ENCODE results near the gene NTSR1.
"Not testable (repeated sequence)": the region's sequence is repeated elsewhere in the genome, so short reads cannot be mapped to it uniquely, and the experiment has no call there.

Gene NTSR1

DNA sequence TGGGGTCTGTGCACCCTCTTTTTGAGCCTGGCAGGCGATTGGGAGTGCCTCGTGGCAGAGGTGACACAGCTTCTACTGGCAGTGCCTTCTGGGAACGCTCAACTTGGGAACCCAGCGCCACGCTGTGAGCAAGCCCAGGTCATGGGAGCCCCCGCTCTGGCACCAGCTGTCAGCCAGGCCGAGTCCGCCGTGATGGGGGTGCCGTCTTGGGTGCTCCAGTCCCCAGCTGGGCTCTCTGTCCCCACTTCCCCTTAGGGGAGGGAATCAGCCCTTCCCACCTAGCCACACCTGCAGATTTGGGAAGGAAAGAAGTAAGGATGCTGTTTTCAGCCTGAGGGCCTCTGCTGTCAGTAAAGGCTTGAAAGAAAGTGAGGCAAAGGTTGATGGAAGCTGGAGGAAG lies 31.0 kb upstream of the NTSR1 start:
- H3K9ac ChIP-seq (ENCODE audit: low read length): no peak overlapping the region
- H3K36me3 ChIP-seq (ENCODE audit: control insufficient read depth, insufficient read depth, low read length): no peaks in the 10 kb centered on the region
- H3K4me1 ChIP-seq (ENCODE audit: control insufficient read depth, insufficient read depth, low read length): no peaks in the 10 kb centered on the region
- peaks cover 9% of the 10 kb centered on the region for H3K27me3 ChIP-seq (ENCODE audit: control insufficient read depth, insufficient read depth, low read length)
- H3K9me3 ChIP-seq (ENCODE audit: control insufficient read depth, low read length): no peaks in the 10 kb centered on the region
- no peak overlapping the region for H3K4me3 ChIP-seq (ENCODE audit: low read length)

DNA sequence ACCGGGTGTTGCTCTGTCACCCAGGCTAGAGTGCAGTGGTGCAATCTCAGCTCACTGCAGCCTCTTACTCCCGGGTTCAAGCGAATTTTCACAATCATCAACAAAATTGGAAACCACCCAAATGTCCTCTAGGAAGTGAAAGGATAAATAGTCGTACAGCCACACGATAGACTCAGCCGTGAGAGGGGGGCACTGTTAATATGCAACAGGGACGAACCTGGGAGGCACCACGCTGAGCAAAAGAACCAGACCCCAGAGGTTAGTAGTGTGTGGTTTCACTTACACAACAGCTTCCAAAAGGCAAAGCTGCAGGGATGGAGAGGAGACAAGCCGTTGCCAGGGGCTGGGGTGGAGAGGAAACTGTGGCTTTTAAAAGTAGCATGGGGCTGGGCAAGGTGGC lies 30.1 kb upstream of the NTSR1 start:
- Histone ChIP-seq H3K27me3 (ENCODE audit: control insufficient read depth, insufficient read depth, low read length) (peaks cover 7% of the 10 kb centered on the region), H3K4me1 (ENCODE audit: control insufficient read depth, insufficient read depth, low read length) (no peaks in the 10 kb centered on the region), H3K36me3 (ENCODE audit: control insufficient read depth, insufficient read depth, low read length) (no peaks in the 10 kb centered on the region)

DNA sequence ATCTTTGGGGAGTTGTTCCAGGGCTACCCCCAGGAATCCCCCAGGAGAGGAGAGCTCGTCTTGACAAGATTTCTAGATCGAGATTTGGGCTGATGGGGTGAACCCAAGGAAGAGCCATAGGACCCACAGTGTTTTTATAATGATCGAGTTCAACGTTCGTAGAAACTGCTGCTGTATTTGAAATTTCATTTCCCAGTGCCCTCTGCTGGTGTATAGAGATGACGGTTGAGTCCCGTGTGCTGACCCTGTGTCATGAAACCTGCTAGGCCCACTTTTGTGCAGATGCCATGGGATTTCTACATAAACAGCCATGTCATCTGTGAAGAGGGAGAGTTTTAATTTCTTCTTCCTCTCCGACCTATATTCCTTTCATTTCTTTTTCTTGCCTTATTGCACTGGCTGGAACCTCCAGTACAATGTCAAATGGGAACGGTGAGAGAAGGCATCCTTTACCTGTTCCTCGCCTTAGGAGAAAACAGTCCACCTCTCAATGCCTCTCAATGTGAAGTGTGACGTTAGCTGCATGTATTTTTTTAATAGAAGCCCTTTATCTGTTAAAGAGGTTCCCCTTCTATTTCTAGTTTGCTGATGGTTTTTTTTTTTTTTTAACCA lies 28.6 kb upstream of the NTSR1 start:
- Histone ChIP-seq H3K9ac (ENCODE audit: low read length) (no peak overlapping the region), H3K36me3 (ENCODE audit: control insufficient read depth, insufficient read depth, low read length) (no peaks in the 10 kb centered on the region), H3K27me3 (ENCODE audit: control insufficient read depth, insufficient read depth, low read length) (peaks cover 5% of the 10 kb centered on the region), H3K4me3 (ENCODE audit: low read length) (no peak overlapping the region), H3K9me3 (ENCODE audit: control insufficient read depth, low read length) (no peaks in the 10 kb centered on the region), H3K4me1 (ENCODE audit: control insufficient read depth, insufficient read depth, low read length) (no peaks in the 10 kb centered on the region)

More for the DNA sequence above, 30.1 kb upstream of the NTSR1 start:
- Histone ChIP-seq H3K4me3 (ENCODE audit: low read length) (no peak overlapping the region), H3K9ac (ENCODE audit: low read length) (no peak overlapping the region), H3K9me3 (ENCODE audit: control insufficient read depth, low read length) (no peaks in the 10 kb centered on the region)

GRCh38 chr20:62682912-62683517 lies 25.6 kb upstream of the NTSR1 start:
- H3K27me3 ChIP-seq (ENCODE audit: control insufficient read depth, insufficient read depth, low read length): peaks cover 16% of the 10 kb centered on the region
- no peaks in the 10 kb centered on the region for H3K36me3 ChIP-seq (ENCODE audit: control insufficient read depth, insufficient read depth, low read length)
- no peak overlapping the region for H3K9ac ChIP-seq (ENCODE audit: low read length)
- H3K4me1 ChIP-seq (ENCODE audit: control insufficient read depth, insufficient read depth, low read length): peaks cover 6% of the 10 kb centered on the region
- H3K4me3 ChIP-seq (ENCODE audit: low read length): no peak overlapping the region
- no peaks in the 10 kb centered on the region for H3K9me3 ChIP-seq (ENCODE audit: control insufficient read depth, low read length)

- H3K4me1 ChIP-seq (ENCODE audit: control insufficient read depth, insufficient read depth, low read length); H3K4me3 ChIP-seq (ENCODE audit: low read length); H3K9ac ChIP-seq (ENCODE audit: low read length); H3K36me3 ChIP-seq (ENCODE audit: control insufficient read depth, insufficient read depth, low read length); H3K9me3 ChIP-seq (ENCODE audit: control insufficient read depth, low read length): not testable (repeated sequence)
- peaks cover 20% of the 10 kb centered on the region for H3K27me3 ChIP-seq (ENCODE audit: control insufficient read depth, insufficient read depth, low read length)
Measured at GRCh38 chr20:62683660-62684322, 24.8 kb upstream of the NTSR1 start.

GRCh38 chr20:62684981-62685380 lies 23.7 kb upstream of the NTSR1 start:
- no peak overlapping the region for H3K9ac ChIP-seq (ENCODE audit: low read length)
- no peak overlapping the region for H3K4me3 ChIP-seq (ENCODE audit: low read length)
- no peaks in the 10 kb centered on the region for H3K36me3 ChIP-seq (ENCODE audit: control insufficient read depth, insufficient read depth, low read length)
- H3K27me3 ChIP-seq (ENCODE audit: control insufficient read depth, insufficient read depth, low read length): peaks cover 22% of the 10 kb centered on the region
- H3K4me1 ChIP-seq (ENCODE audit: control insufficient read depth, insufficient read depth, low read length): peaks cover 6% of the 10 kb centered on the region
- no peaks in the 10 kb centered on the region for H3K9me3 ChIP-seq (ENCODE audit: control insufficient read depth, low read length)

DNA sequence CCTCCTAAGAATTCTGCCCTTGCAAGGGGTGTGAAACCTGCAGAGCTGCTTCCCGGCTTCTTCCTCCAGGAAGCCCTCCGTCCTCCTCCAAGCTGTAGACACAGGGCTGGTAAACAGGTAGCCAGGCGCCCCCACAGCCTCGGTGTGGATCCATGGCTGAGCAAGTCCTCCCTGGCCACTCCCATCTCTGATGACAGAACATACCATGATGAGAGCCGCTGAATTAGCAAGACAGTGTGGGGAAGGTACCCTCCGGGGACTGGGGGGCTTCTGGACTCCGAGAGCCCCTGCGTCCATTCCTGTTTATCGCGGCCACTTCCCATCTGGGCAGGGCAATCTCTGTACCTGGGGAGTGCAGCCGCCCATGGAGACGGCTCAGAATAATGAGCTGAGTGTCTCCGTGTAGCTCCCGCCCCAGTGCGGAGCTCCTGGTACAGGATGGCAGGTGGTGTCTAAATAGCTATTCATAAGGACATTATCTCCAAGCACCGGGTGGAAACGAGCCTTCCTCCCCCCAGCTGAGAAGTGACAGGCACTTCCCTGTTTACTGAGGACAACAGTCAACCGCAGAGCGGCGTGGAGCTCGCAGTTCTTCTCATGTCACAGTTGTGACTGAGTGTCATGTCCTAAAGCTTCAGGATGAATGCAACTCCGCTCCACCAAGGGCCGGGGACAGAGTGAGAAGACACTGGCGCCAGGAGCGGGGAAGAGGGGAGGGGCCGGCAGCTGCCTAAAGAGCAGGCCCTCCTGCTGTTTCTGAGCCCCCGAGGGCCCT lies 22.7 kb upstream of the NTSR1 start:
- no peak overlapping the region for H3K9ac ChIP-seq (ENCODE audit: low read length)
- no peaks in the 10 kb centered on the region for H3K36me3 ChIP-seq (ENCODE audit: control insufficient read depth, insufficient read depth, low read length)
- H3K27me3 ChIP-seq (ENCODE audit: control insufficient read depth, insufficient read depth, low read length): peaks cover 22% of the 10 kb centered on the region
- H3K4me1 ChIP-seq (ENCODE audit: control insufficient read depth, insufficient read depth, low read length): peaks cover 6% of the 10 kb centered on the region
- no peaks in the 10 kb centered on the region for H3K9me3 ChIP-seq (ENCODE audit: control insufficient read depth, low read length)
- H3K4me3 ChIP-seq (ENCODE audit: low read length): no peak overlapping the region

DNA sequence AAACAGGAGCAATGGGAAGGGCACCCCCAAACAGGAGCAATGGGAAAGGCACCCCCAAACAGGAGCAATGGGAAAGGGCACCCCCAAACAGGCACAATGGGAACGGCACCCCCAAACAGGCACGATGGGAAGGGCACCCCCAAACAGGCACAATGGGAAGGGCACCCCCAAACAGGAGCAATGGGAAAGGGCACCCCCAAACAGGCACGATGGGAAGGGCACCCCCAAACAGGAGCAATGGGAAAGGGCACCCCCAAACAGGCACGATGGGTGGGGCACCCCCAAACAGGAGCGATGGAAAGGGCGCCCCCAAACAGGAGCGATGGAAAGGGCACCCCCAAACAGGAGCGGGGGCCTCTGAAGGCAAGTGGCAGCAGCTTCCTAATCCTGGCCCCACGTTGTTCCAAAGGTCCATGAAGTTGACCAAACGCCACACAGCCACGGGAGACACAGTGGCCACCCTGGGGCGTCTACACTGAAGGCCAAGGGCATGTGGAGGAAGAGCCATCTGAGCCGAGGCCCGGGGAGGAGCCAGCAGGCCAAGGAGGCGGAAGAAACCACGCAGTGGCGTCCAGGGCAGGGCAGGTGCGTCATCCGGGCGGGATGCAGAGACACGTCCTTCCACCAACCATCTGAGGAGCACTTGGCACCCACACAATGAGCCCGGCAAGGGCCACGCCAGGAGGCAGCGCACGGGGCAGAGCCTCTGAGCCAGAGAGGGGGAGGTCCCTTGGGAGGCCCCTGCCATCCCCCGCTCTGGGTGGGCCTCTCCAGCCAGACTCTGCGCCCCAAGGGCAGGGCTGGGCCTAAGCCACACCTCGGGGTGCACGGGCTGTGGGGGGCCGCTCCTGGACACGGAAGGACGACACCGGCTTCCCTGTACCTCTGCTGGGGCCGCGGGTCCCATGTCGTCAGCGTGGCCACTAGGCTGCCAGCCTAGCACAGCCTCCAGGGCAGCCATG lies 21.5 kb upstream of the NTSR1 start:
- no peak overlapping the region for H3K4me3 ChIP-seq (ENCODE audit: low read length)
- H3K36me3 ChIP-seq (ENCODE audit: control insufficient read depth, insufficient read depth, low read length): no peaks in the 10 kb centered on the region
- no peak overlapping the region for H3K9ac ChIP-seq (ENCODE audit: low read length)
- peaks cover 22% of the 10 kb centered on the region for H3K27me3 ChIP-seq (ENCODE audit: control insufficient read depth, insufficient read depth, low read length)
- H3K9me3 ChIP-seq (ENCODE audit: control insufficient read depth, low read length): no peaks in the 10 kb centered on the region
- peaks cover 6% of the 10 kb centered on the region for H3K4me1 ChIP-seq (ENCODE audit: control insufficient read depth, insufficient read depth, low read length)

DNA sequence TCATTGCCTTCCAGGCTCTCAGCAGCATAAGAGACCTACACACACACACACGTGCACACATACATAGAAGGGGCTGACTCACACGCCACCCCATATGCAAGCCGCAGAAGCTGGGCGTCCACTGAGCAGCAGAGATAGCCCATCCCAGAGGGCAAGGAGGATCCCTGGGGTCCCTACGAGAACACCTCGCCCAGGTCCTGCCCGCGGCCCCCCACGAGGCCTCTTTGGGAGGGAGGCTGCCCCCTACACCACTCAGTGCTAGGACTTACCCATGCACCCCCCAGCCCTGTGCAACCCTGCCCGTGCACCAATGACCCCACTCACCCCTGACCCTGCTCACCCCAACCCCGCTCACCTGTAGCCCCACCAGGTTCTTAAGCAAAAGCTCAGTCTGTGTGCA lies 20.6 kb upstream of the NTSR1 start:
- H3K27me3 ChIP-seq (ENCODE audit: control insufficient read depth, insufficient read depth, low read length): peaks cover 22% of the 10 kb centered on the region
- no peaks in the 10 kb centered on the region for H3K9me3 ChIP-seq (ENCODE audit: control insufficient read depth, low read length)
- no peak overlapping the region for H3K4me3 ChIP-seq (ENCODE audit: low read length)
- H3K4me1 ChIP-seq (ENCODE audit: control insufficient read depth, insufficient read depth, low read length): peaks cover 6% of the 10 kb centered on the region
- no peak overlapping the region for H3K9ac ChIP-seq (ENCODE audit: low read length)
- H3K36me3 ChIP-seq (ENCODE audit: control insufficient read depth, insufficient read depth, low read length): no peaks in the 10 kb centered on the region

DNA sequence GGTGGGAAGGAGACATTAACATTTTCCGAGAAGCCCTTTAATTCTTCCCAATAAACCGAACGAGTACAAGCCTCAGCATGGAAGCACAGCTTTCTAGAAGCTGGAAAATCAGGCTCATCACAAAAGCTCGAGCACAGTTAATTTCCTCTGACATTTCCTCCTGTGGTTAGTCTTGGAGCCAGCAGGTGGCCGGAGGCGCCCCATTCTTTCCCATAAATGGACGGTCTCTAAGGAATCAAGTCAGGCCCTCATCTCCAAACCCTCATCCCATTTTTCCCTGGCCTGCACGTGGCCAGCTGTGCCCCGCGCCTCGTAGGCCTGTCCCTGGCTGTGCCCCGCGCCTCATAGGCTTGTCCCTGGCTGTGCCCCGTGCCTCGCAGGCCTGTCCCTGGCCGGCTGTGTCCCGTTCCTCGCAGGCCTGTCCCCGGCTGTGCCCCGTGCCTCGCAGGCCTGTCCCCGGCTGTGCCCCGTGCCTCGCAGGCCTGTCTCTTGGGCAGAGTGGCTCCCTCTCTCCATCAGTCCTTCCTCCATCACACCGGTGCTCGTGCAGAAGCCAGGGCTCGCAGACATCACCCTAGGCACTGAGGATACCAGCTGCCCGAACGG lies 19.7 kb upstream of the NTSR1 start:
- no peak overlapping the region for H3K4me3 ChIP-seq (ENCODE audit: low read length)
- peaks cover 22% of the 10 kb centered on the region for H3K27me3 ChIP-seq (ENCODE audit: control insufficient read depth, insufficient read depth, low read length)
- H3K9ac ChIP-seq (ENCODE audit: low read length): no peak overlapping the region
- peaks cover 6% of the 10 kb centered on the region for H3K4me1 ChIP-seq (ENCODE audit: control insufficient read depth, insufficient read depth, low read length)
- H3K9me3 ChIP-seq (ENCODE audit: control insufficient read depth, low read length): no peaks in the 10 kb centered on the region
- H3K36me3 ChIP-seq (ENCODE audit: control insufficient read depth, insufficient read depth, low read length): no peaks in the 10 kb centered on the region

DNA sequence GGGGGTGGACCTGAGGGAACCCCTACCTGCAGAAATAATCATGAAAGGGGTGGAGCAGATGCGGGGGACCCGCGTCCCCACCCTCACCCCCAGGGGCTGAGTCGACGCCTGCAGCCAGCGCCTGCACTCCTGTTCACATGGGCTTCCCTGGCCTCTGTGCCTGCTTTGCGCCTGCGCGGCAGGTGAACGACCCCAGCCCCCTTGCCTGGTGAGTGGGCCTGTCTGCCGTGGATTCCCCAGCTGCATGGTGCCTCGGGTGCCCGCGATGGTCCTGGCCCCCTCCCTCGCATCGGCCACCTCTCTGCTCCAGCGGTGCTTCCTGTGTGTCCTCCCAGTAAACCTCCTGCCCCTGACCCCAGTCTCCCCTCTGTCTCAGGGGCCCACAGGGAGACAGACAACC lies 18.8 kb upstream of the NTSR1 start:
- Histone ChIP-seq H3K9me3 (ENCODE audit: control insufficient read depth, low read length) (no peaks in the 10 kb centered on the region), H3K4me1 (ENCODE audit: control insufficient read depth, insufficient read depth, low read length) (peaks cover 6% of the 10 kb centered on the region), H3K27me3 (ENCODE audit: control insufficient read depth, insufficient read depth, low read length) (peaks cover 18% of the 10 kb centered on the region), H3K36me3 (ENCODE audit: control insufficient read depth, insufficient read depth, low read length) (no peaks in the 10 kb centered on the region), H3K4me3 (ENCODE audit: low read length) (no peak overlapping the region), H3K9ac (ENCODE audit: low read length) (no peak overlapping the region)

All from mucosa of stomach (tissue), 1 donor.